H1 (cell line): ENCODE measurements around the gene DUSP1. TPM values are rescaled to one million over a fixed set of nuclear protein-coding genes. Genes with fewer than 3 reads are reported as not detected.
A peak's percentile ranks its signal among the peaks of the same experiment; 100 is the strongest.

Source experiments
- CTCF ChIA-PET: fragments of 300-600 bp; sonication (Branson Sonifier 250); formaldehyde crosslinking; loops from one replicate; lab custom pipeline; 2021; ENCODE audit not compliant: partially characterized antibody; lab: Charles Lee
- POLR2A ChIA-PET: fragments of 300-600 bp; sonication (Branson Sonifier 250); formaldehyde crosslinking; loops from one replicate; lab custom pipeline; 2021; ENCODE audit warnings: inconsistent platforms; ENCODE audit not compliant: partially characterized antibody; lab: Charles Lee
- DNase-seq, 2 experiments: peaks; one replicate each; pipeline versions ENCODE4 v3.0.0 to v3.0.0-alpha.2; 2010 to 2022; ENCODE audit warnings: low spot score in 2 of 2, low read depth in 1 of 2, mixed read lengths in 1 of 2
- FAIRE-seq: peaks from 2 replicates; lab custom pipeline; 2011; peaks lifted over from hg19 to GRCh38; lab: Jason Lieb, UNC
- H2AFZ ChIP-seq: 2 replicates; pipeline ENCODE4 v1.8.1; 2012; ENCODE audit warnings: low read length, inconsistent platforms
- H2AK5ac ChIP-seq: 2 replicates; pipeline ENCODE4 v1.6.1; 2013; ENCODE audit warnings: low read depth, low read length
- H2BK120ac ChIP-seq: replicated peaks from 2 replicates; pipeline ENCODE3; 2013; ENCODE audit warnings: low read depth, low read length, inconsistent platforms
- H2BK12ac ChIP-seq: 2 replicates; pipeline ENCODE4 v1.6.1; 2013; ENCODE audit warnings: low read depth, low read length
- H2BK15ac ChIP-seq: 2 replicates; pipeline ENCODE4 v1.6.1; 2013; ENCODE audit warnings: low read length
- H2BK20ac ChIP-seq: 2 replicates; pipeline ENCODE4 v1.6.1; 2013; ENCODE audit warnings: low read length
- H2BK5ac ChIP-seq: 2 replicates; pipeline ENCODE4 v1.6.1; 2013; ENCODE audit warnings: low read depth, low read length
- H3K14ac ChIP-seq: 2 replicates; pipeline ENCODE4 v1.6.1; 2013; ENCODE audit warnings: inconsistent platforms; ENCODE audit not compliant: insufficient read length
- H3K18ac ChIP-seq: 2 replicates; pipeline ENCODE4 v1.6.1; 2013; ENCODE audit warnings: low read length; ENCODE audit errors: extremely low read depth
- H3K23ac ChIP-seq: 2 replicates; pipeline ENCODE4 v1.6.1; 2013; ENCODE audit warnings: inconsistent platforms; ENCODE audit not compliant: insufficient read length
- H3K23me2 ChIP-seq: 2 replicates; pipeline ENCODE4 v1.6.1; 2013; ENCODE audit warnings: low read depth, low read length
- H3K27ac ChIP-seq: 2 replicates; pipeline ENCODE4 v1.6.1; 2011; ENCODE audit warnings: low read depth, low read length, inconsistent platforms
- H3K27me3 ChIP-seq, 4 experiments: replicated peaks in 1 of 4; 1 replicate in 1 of 4; 2 replicates in 3 of 4; pipeline versions ENCODE4 v1.6.1 to v1.8.1; 2011 to 2013; ENCODE audit warnings: low read length in 3 of 4, mild to moderate bottlenecking in 3 of 4, inconsistent platforms in 2 of 4, mixed read lengths in 2 of 4, moderate library complexity in 1 of 4; ENCODE audit not compliant: control insufficient read depth in 3 of 4, insufficient read depth in 3 of 4; ENCODE audit errors: extremely low read depth in 1 of 4
- H3K36me3 ChIP-seq, 4 experiments: 2 replicates each; pipeline versions ENCODE4 v1.6.1 to v1.8.1; 2011 to 2013; ENCODE audit warnings: mild to moderate bottlenecking in 4 of 4, low read length in 3 of 4, moderate library complexity in 2 of 4, control low read depth in 1 of 4, inconsistent platforms in 1 of 4; ENCODE audit not compliant: insufficient read depth in 4 of 4, control insufficient read depth in 2 of 4
- H3K4ac ChIP-seq: replicated peaks from 2 replicates; pipeline ENCODE3; 2013; ENCODE audit warnings: low read length, low read depth, mixed read lengths, inconsistent platforms; ENCODE audit not compliant: insufficient read length
- H3K4me1 ChIP-seq, 4 experiments: replicated peaks in 1 of 4; 1 replicate in 1 of 4; 2 replicates in 3 of 4; pipeline versions ENCODE4 v1.6.1 to v1.8.1; 2011 to 2013; ENCODE audit warnings: low read length in 3 of 4, inconsistent platforms in 2 of 4, mixed read lengths in 1 of 4; ENCODE audit not compliant: insufficient read depth in 4 of 4, control insufficient read depth in 3 of 4
- H3K4me2 ChIP-seq, 2 experiments: 2 replicates each; pipeline versions ENCODE4 v1.6.1 to v1.8.1; 2011 to 2013; ENCODE audit warnings: low read depth in 2 of 2, low read length in 2 of 2, control low read depth in 1 of 2, inconsistent platforms in 1 of 2, mild to moderate bottlenecking in 1 of 2; ENCODE audit not compliant: insufficient read depth in 1 of 2
- H3K4me3 ChIP-seq, 4 experiments: fragments of 200-600, 300-600 bp in 1 of 4; sonication (generic), shearing (Covaris generic), sonication (Bioruptor Twin) in 1 of 4; 2 replicates each; pipeline versions ENCODE4 v1.5.1 to v1.8.1; 2011 to 2016; ENCODE audit warnings: low read length in 4 of 4, low read depth in 3 of 4, control low read depth in 2 of 4, inconsistent platforms in 2 of 4, mild to moderate bottlenecking in 2 of 4, mixed read lengths in 1 of 4, moderate library complexity in 1 of 4; ENCODE audit not compliant: insufficient read depth in 2 of 4; ENCODE audit errors: extremely low read depth in 1 of 4
- H3K56ac ChIP-seq: replicated peaks from 2 replicates; pipeline ENCODE3; 2013; ENCODE audit warnings: low read depth, mild to moderate bottlenecking, mixed read lengths, low read length, inconsistent platforms; ENCODE audit not compliant: insufficient read length
- H3K79me1 ChIP-seq: 2 replicates; pipeline ENCODE4 v1.6.1; 2013; ENCODE audit warnings: low read depth, low read length, control low read depth
- H3K79me2 ChIP-seq, 2 experiments: 2 replicates each; pipeline versions ENCODE4 v1.6.1 to v1.8.1; 2012 to 2013; ENCODE audit warnings: low read length in 2 of 2, mild to moderate bottlenecking in 2 of 2, inconsistent platforms in 1 of 2; ENCODE audit not compliant: insufficient read depth in 2 of 2, control insufficient read depth in 1 of 2
- H3K9ac ChIP-seq, 4 experiments: replicated peaks in 1 of 4; 1 replicate in 1 of 4; 2 replicates in 3 of 4; pipeline versions ENCODE4 v1.6.1 to v1.8.1; 2011 to 2013; ENCODE audit warnings: low read depth in 3 of 4, low read length in 3 of 4, control low read depth in 2 of 4, mild to moderate bottlenecking in 2 of 4, moderate library complexity in 2 of 4, inconsistent platforms in 1 of 4; ENCODE audit errors: extremely low read depth in 1 of 4
- H3K9me3 ChIP-seq, 2 experiments: 2 replicates each; pipeline versions ENCODE4 v1.6.1 to v1.8.1; 2012 to 2013; ENCODE audit warnings: mild to moderate bottlenecking in 2 of 2, moderate library complexity in 2 of 2, control low read depth in 1 of 2, inconsistent platforms in 1 of 2, low read depth in 1 of 2, low read length in 1 of 2, mixed read lengths in 1 of 2; ENCODE audit not compliant: insufficient read depth in 2 of 2
- H4K20me1 ChIP-seq, 2 experiments: replicated peaks in 1 of 2; 2 replicates each; pipeline versions ENCODE3 to v1.8.1; 2011 to 2013; ENCODE audit warnings: inconsistent platforms in 2 of 2, low read length in 2 of 2, mild to moderate bottlenecking in 1 of 2; ENCODE audit not compliant: insufficient read depth in 2 of 2, control insufficient read depth in 1 of 2
- H4K5ac ChIP-seq: 2 replicates; pipeline ENCODE4 v1.6.1; 2013; ENCODE audit warnings: low read length, low read depth, mixed read lengths, inconsistent platforms; ENCODE audit not compliant: insufficient read length
- H4K8ac ChIP-seq: 2 replicates; pipeline ENCODE4 v1.8.0; 2013; ENCODE audit warnings: mild to moderate bottlenecking, moderate library complexity, low read length, inconsistent platforms; ENCODE audit not compliant: insufficient read depth; ENCODE audit errors: extremely low read depth
- H4K91ac ChIP-seq: replicated peaks from 2 replicates; pipeline ENCODE3; 2013; ENCODE audit warnings: low read length, mixed read lengths, inconsistent platforms; ENCODE audit not compliant: insufficient read length
- EP300 ChIP-seq, 2 experiments: IDR thresholded peaks; 1 replicate in 1 of 2; 2 replicates in 1 of 2; pipeline ENCODE4 v1.6.1; 2011 to 2012; ENCODE audit warnings: low read depth in 2 of 2, low read length in 2 of 2, mild to moderate bottlenecking in 2 of 2, borderline replicate concordance in 1 of 2, inconsistent platforms in 1 of 2, moderate library complexity in 1 of 2
- POLR2A ChIP-seq, 2 experiments: IDR thresholded peaks; 1 replicate in 1 of 2; 2 replicates in 1 of 2; pipeline ENCODE4 v1.6.1; 2011; ENCODE audit warnings: low read depth in 2 of 2, low read length in 2 of 2, mild to moderate bottlenecking in 2 of 2; ENCODE audit errors: control extremely low read depth in 1 of 2
- POLR2AphosphoS5 ChIP-seq: IDR thresholded peaks from 2 replicates; pipeline ENCODE4 v1.6.1; 2011; ENCODE audit warnings: low read depth, low read length
- WGBS, 2 experiments: shearing (Covaris generic) in 1 of 2; methylation state at CpG; one replicate each; pipeline versions ENCODE4 v1.1.6 to v1.1.7; 2013 to 2015; ENCODE audit warnings: low lambda C conversion rate in 2 of 2, mixed read lengths in 2 of 2, inconsistent platforms in 1 of 2, low coverage in 1 of 2, missing lambda C conversion rate in 1 of 2; ENCODE audit not compliant: insufficient replicate concordance in 2 of 2, insufficient coverage in 1 of 2, insufficient read length in 1 of 2; ENCODE audit errors: extremely low coverage in 1 of 2, missing lambda C conversion rate in 1 of 2; 5-methylcytosine and 5-hydroxymethylcytosine counted together
- polyA plus RNA-seq, 7 experiments: library from polyadenylated mRNA; depleted of rRNA in 3 of 7; stranded (reverse) in 5 of 7; unstranded in 2 of 7; fragments of >200 nt in 5 of 7; fragments of 200-250 nt in 2 of 7; gene quantifications; 1 replicate in 5 of 7; 2 replicates in 1 of 7; 4 replicates in 1 of 7; pipeline versions ENCODE4 v1.2.1 to v1.2.3, GENCODE V29; 2011 to 2013; ENCODE audit warnings: missing spikeins in 2 of 7, mixed read lengths in 2 of 7
- total RNA-seq: library from RNA; stranded (reverse); fragmentation: NEBNext Ultra II Directional; extraction: Animal tissue kit (Norgen Biotek cat#: 25700); gene quantifications from 2 replicates; pipeline ENCODE4 v1.2.1, GENCODE V29; 2021

DUSP1 gene
- total and polyA plus RNA-seq, 2 of the 8 experiments (the other 6 are each of a cell fraction or from before 2014, with no cell fraction given) = 6.5 to 11.7 TPM

GRCh38 chr5:172766287-172767108 lies 4.5 kb downstream of the DUSP1 start:
- Histone ChIP-seq H3K18ac (no peak overlapping the region), H3K27me3 (peaks cover 0 to 7% (median 5%) of the 10 kb centered on the region in 4 experiments; a peak in 4 of 7 replicates), H3K14ac (no peak overlapping the region), H3K23me2 (peaks cover 10% of the 10 kb centered on the region), H2BK15ac (no peak overlapping the region), H3K4me1 (peaks cover 3 to 22% (median 10%) of the 10 kb centered on the region in 4 experiments; a peak in 6 of 7 replicates), H2AK5ac (peak overlapping the region; percentile 88; the same call in 1 of the 2 replicates), H4K8ac (0 out of 2 replicates have a peak overlapping the region, but pooled peaks have one; percentile 68), H3K9me3 (no peaks in the 10 kb centered on the region), H3K79me1 (no peaks in the 10 kb centered on the region; the same call in 1 of the 2 replicates), H2BK20ac (no peak overlapping the region), H3K27ac (peak overlapping the region; percentile 41), H3K9ac (no peak overlapping the region; a peak in 1 of 7 replicates), H3K4ac (no peak overlapping the region), H3K4me2 (no peak overlapping the region; a peak in 1 of 4 replicates), H4K5ac (no peak overlapping the region), H3K79me2 (peaks cover 0 to 14% of the 10 kb centered on the region in 2 experiments; a peak in 2 of 4 replicates), H4K91ac (no peak overlapping the region), H2BK12ac (peak overlapping the region; percentile 85; the same call in 1 of the 2 replicates), H3K56ac (no peak overlapping the region), H2AFZ (no peak overlapping the region), H3K4me3 (no peak overlapping the region), H4K20me1 (peaks cover 2 to 14% of the 10 kb centered on the region in 2 experiments), H2BK120ac (no peak overlapping the region), H2BK5ac (0 out of 2 replicates have a peak overlapping the region, but pooled peaks have one; percentile 69), H3K23ac (no peak overlapping the region), H3K36me3 (peaks cover 0 to 15% (median 6%) of the 10 kb centered on the region in 4 experiments; a peak in 4 of 8 replicates)
- POLR2A ChIA-PET = interaction anchor here (0.7 to 1.5 kb wide), 2 partner anchors 38 to 67 kb away, joined by 3 to 4 read pairs; partner anchors contain the start of gene ERGIC1
- CTCF ChIA-PET = interaction anchor here (1.2 to 1.5 kb wide), 2 partner anchors 43 to 52 kb away, joined by 3 read pairs; no protein-coding TSS in a partner anchor
- FAIRE-seq (no peak), DNase-seq (no peak)
- TF ChIP-seq EP300 (IDR thresholded peaks at IDR 0.05; ENCODE audit: borderline replicate concordance in 1 of 2, low read depth in 2 of 2, low read length in 2 of 2) = no peak
- TF ChIP-seq POLR2A (IDR thresholded peaks at IDR 0.05; ENCODE audit: control extremely low read depth in 1 of 2, low read depth in 2 of 2, low read length in 2 of 2) = 0 out of 3 replicates have a peak, but pooled peaks of 1 of the 2 experiments have one; percentile 3
- TF ChIP-seq POLR2AphosphoS5 = peak; percentile 29
- 89% methylated on average over 17 of the region's 17 CpGs; no CpG with 5 or more reads in 1 of the 2 experiments for WGBS, 2 experiments
